ENCODE results near the gene CIRBP.

DNA sequence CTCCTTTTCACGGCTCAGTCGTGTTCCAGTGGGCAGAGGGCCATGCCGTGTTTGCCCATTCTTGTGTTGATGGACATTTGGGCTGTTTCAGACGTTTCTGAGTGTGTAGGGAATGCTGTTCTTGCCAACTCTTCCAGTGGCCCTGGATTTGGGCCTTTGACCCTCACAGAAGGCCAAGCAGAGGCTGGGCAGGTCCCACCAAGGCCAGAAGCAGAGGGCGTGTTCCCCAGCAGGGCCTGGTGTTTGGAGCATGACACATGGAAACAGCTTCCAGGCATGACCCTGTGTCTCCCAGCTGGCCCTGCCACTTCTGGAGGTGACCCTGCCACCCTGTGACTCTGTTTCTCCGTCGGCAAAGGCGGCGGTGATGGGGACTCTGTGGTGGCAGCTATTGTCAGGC is 52.4 kb downstream of the CIRBP start:
- TF ChIP-seq, protein P1, sequence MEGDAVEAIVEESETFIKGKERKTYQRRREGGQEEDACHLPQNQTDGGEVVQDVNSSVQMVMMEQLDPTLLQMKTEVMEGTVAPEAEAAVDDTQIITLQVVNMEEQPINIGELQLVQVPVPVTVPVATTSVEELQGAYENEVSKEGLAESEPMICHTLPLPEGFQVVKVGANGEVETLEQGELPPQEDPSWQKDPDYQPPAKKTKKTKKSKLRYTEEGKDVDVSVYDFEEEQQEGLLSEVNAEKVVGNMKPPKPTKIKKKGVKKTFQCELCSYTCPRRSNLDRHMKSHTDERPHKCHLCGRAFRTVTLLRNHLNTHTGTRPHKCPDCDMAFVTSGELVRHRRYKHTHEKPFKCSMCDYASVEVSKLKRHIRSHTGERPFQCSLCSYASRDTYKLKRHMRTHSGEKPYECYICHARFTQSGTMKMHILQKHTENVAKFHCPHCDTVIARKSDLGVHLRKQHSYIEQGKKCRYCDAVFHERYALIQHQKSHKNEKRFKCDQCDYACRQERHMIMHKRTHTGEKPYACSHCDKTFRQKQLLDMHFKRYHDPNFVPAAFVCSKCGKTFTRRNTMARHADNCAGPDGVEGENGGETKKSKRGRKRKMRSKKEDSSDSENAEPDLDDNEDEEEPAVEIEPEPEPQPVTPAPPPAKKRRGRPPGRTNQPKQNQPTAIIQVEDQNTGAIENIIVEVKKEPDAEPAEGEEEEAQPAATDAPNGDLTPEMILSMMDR (IDR thresholded peaks at IDR 0.05; ENCODE audit: low read depth, low read length, poor library complexity, severe bottlenecking), result no peak
- TF ChIP-seq EZH2phosphoT487 (IDR thresholded peaks at IDR 0.05; ENCODE audit: borderline replicate concordance, low read length), result no peak

All from DOHH2 (cell line).